OCI-LY1 (cell line): Measurements from ENCODE around the gene SRSF12.

ENCODE experiments used
- H2AFZ ChIP-seq: fragments of 200-600 bp; sonication (generic), shearing (Covaris generic); 2 replicates; pipeline ENCODE4 v1.6.0; 2014; ENCODE audit warnings: antibody characterized with exemption, mild to moderate bottlenecking, low read length
- H3F3A ChIP-seq: fragments of 200-600 bp; sonication (generic), shearing (Covaris generic); 2 replicates; pipeline ENCODE4 v1.6.0; 2014; ENCODE audit warnings: mild to moderate bottlenecking, antibody characterized with exemption, low read length, moderate library complexity; ENCODE audit not compliant: insufficient read depth
- H3K27ac ChIP-seq: fragments of 200-600 bp; sonication (generic); 2 replicates; pipeline ENCODE4 v1.5.1; 2014; ENCODE audit warnings: low read length, mixed run types, mild to moderate bottlenecking, low read depth; ENCODE audit not compliant: poor library complexity, severe bottlenecking
- H3K27me3 ChIP-seq: fragments of 200-600 bp; sonication (generic); 2 replicates; pipeline ENCODE4 v1.6.0; 2014; ENCODE audit warnings: antibody characterized with exemption, mild to moderate bottlenecking, low read length, moderate library complexity; ENCODE audit not compliant: insufficient read depth
- H3K36me3 ChIP-seq: fragments of 200-600 bp; sonication (generic); 2 replicates; pipeline ENCODE4 v1.6.1; 2014; ENCODE audit warnings: mild to moderate bottlenecking, antibody characterized with exemption, low read length, moderate library complexity, mixed read lengths; ENCODE audit not compliant: insufficient read depth
- H3K4me1 ChIP-seq: fragments of 200-600 bp; sonication (generic); 2 replicates; pipeline ENCODE4 v1.5.1; 2014; ENCODE audit warnings: mild to moderate bottlenecking, low read length, moderate library complexity; ENCODE audit not compliant: insufficient read depth, severe bottlenecking
- H3K4me2 ChIP-seq: fragments of 200-600 bp; sonication (generic), shearing (Covaris generic); 2 replicates; pipeline ENCODE4 v1.6.1; 2014; ENCODE audit warnings: low read length
- H3K4me3 ChIP-seq: fragments of 200-600 bp; sonication (generic); 2 replicates; pipeline ENCODE4 v1.5.1; 2014; ENCODE audit warnings: low read length, low read depth, mild to moderate bottlenecking, mixed read lengths; ENCODE audit not compliant: poor library complexity, severe bottlenecking
- H3K79me2 ChIP-seq: fragments of 200-600 bp; shearing (Covaris generic); 2 replicates; pipeline ENCODE4 v1.6.1; 2016; ENCODE audit warnings: mixed run types, low read length, mixed read lengths; ENCODE audit not compliant: insufficient read depth
- H3K9ac ChIP-seq: fragments of 200-600 bp; sonication (generic), shearing (Covaris generic); 2 replicates; pipeline ENCODE4 v1.6.1; 2014; ENCODE audit warnings: mild to moderate bottlenecking, low read length, mixed read lengths
- H3K9me2 ChIP-seq: fragments of 200-600 bp; sonication (generic), shearing (Covaris generic); 2 replicates; pipeline ENCODE4 v1.6.1; 2014; ENCODE audit warnings: low read depth, mild to moderate bottlenecking, low read length, mixed read lengths
- H3K9me3 ChIP-seq: fragments of 200-600 bp; shearing (Covaris generic); 2 replicates; pipeline ENCODE4 v1.6.1; 2014; ENCODE audit warnings: low read length, mixed read lengths
- H4K20me1 ChIP-seq: fragments of 200-600 bp; sonication (generic), shearing (Covaris generic); 2 replicates; pipeline ENCODE4 v1.6.0; 2016; ENCODE audit warnings: mild to moderate bottlenecking, low read length; ENCODE audit not compliant: insufficient read depth
- EZH2 ChIP-seq: fragments of 200-600 bp; sonication (generic), shearing (Covaris generic); IDR thresholded peaks from 2 replicates; pipeline ENCODE4 v1.8.0; 2017; ENCODE audit warnings: borderline replicate concordance, mixed run types, mild to moderate bottlenecking, antibody characterized with exemption, low read length, moderate library complexity, mixed read lengths
- TF ChIP-seq, protein P1 (sequence below): fragments of 200-600 bp; sonication (generic), shearing (Covaris generic); IDR thresholded peaks from 2 replicates; pipeline ENCODE4 v1.5.1; 2017; ENCODE audit warnings: mild to moderate bottlenecking, antibody characterized with exemption, low read length, moderate library complexity, mixed read lengths

SRSF12 gene

DNA sequence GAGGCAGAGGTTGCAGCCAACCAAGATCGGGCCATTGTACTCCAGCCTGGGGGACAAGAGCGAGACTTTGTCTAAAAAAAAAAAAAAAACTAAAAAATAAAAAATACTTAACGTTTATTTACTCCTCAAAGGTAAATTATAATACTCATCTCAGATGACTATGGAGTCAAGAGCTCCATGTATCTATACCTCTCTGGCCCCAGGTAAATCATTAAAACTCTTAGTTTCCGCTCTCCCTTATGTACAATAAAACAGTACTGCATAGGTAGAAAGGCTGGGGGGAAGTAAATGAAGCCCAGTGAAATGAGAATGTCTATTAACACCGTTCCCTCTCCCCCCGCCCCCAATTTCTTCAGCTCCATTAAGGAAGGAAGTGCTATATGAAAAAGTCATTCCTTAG is 1.2 kb downstream of the SRSF12 start:
- Histone ChIP-seq H3K9me2 (no peaks in the 10 kb centered on the region), H4K20me1 (no peaks in the 10 kb centered on the region), H3K9me3 (no peaks in the 10 kb centered on the region), H3K27me3 (no peaks in the 10 kb centered on the region; the same call in 1 of the 2 replicates), H3K4me3 (peak overlapping the region; percentile 53), H3F3A (no peaks in the 10 kb centered on the region), H3K27ac (no peak overlapping the region), H3K4me1 (peaks cover 6% of the 10 kb centered on the region), H3K4me2 (peak overlapping the region; percentile 62), H2AFZ (no peak overlapping the region), H3K9ac (no peak overlapping the region; the same call in 1 of the 2 replicates), H3K36me3 (no peaks in the 10 kb centered on the region; the same call in 1 of the 2 replicates), H3K79me2 (no peaks in the 10 kb centered on the region)
- TF ChIP-seq, protein P1, sequence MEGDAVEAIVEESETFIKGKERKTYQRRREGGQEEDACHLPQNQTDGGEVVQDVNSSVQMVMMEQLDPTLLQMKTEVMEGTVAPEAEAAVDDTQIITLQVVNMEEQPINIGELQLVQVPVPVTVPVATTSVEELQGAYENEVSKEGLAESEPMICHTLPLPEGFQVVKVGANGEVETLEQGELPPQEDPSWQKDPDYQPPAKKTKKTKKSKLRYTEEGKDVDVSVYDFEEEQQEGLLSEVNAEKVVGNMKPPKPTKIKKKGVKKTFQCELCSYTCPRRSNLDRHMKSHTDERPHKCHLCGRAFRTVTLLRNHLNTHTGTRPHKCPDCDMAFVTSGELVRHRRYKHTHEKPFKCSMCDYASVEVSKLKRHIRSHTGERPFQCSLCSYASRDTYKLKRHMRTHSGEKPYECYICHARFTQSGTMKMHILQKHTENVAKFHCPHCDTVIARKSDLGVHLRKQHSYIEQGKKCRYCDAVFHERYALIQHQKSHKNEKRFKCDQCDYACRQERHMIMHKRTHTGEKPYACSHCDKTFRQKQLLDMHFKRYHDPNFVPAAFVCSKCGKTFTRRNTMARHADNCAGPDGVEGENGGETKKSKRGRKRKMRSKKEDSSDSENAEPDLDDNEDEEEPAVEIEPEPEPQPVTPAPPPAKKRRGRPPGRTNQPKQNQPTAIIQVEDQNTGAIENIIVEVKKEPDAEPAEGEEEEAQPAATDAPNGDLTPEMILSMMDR = no peak
- no peak for TF ChIP-seq EZH2

DNA sequence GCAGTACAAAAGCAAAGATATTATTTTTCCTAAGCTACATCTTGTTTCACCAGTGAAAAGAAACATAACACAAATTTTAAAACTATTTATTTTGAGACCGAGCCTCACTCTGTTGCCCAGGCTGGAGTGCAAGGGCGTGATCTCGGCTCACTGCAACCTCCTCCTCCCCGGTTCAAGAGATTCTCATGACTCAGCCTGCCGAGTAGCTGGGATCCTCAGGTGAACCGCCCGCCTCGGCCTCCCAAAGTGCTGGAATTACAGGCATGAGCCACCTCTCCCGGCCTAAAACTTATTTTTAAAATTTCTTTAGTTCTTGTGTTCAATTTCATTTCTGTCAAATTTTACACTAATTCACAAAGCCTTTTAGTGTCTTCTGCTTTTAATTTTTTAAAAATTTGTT is 5.9 kb downstream of the SRSF12 start:
- no peaks in the 10 kb centered on the region for H3K79me2 ChIP-seq
- no peak overlapping the region for H3K9ac ChIP-seq
- H4K20me1 ChIP-seq = no peaks in the 10 kb centered on the region
- no peak overlapping the region for H2AFZ ChIP-seq
- no peaks in the 10 kb centered on the region for H3F3A ChIP-seq
- TF ChIP-seq, protein P1 = no peak
- TF ChIP-seq EZH2 = no peak
- H3K4me1 ChIP-seq = peaks cover 1% of the 10 kb centered on the region
- no peaks in the 10 kb centered on the region for H3K9me2 ChIP-seq
- no peak overlapping the region for H3K27ac ChIP-seq
- H3K9me3 ChIP-seq = no peaks in the 10 kb centered on the region
- H3K4me3 ChIP-seq = no peak overlapping the region
- no peaks in the 10 kb centered on the region; the same call in 1 of the 2 replicates for H3K27me3 ChIP-seq
- H3K4me2 ChIP-seq = no peak overlapping the region
- no peaks in the 10 kb centered on the region for H3K36me3 ChIP-seq

DNA sequence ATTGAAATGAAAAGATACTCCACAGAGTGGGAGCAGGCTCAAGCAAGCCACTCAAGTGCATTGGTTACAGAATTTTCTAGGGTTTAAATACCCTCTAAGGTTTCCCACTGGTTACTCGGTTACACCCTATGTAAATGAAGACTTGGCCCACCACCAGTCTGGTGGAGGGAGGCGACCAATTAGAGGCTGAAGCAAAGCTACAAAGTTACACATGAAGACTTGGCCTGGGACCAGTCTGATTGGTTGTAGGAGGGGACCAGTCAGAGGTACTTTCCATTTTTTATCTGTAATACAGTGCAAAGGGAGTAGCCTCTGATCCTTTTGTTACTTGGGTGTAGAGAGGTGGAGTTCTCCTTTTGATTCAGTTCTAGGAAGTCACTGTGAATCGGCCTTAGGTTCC is 7.6 kb downstream of the SRSF12 start:
- H3K36me3 ChIP-seq = no peaks in the 10 kb centered on the region
- H3K4me1 ChIP-seq = no peaks in the 10 kb centered on the region
- no peak overlapping the region for H3K27ac ChIP-seq
- H2AFZ ChIP-seq = no peak overlapping the region
- no peaks in the 10 kb centered on the region for H3K9me3 ChIP-seq
- H3K27me3 ChIP-seq = no peaks in the 10 kb centered on the region
- no peaks in the 10 kb centered on the region for H3K9me2 ChIP-seq
- H3F3A ChIP-seq = no peaks in the 10 kb centered on the region
- no peaks in the 10 kb centered on the region for H4K20me1 ChIP-seq
- H3K4me2 ChIP-seq = no peak overlapping the region
- H3K9ac ChIP-seq = no peak overlapping the region
- TF ChIP-seq, protein P1 = no peak
- no peaks in the 10 kb centered on the region for H3K79me2 ChIP-seq
- H3K4me3 ChIP-seq = no peak overlapping the region
